Ovary (tissue), 9 donors: Measurements from ENCODE around the gene CASP5. TPM values are rescaled to one million over a fixed set of nuclear protein-coding genes. Genes with fewer than 3 reads are reported as not detected.

Experiments used
- DNase-seq, 5 donors: peaks; one replicate each; pipeline ENCODE4 v3.0.0-alpha.2; 2019 to 2020
- H3K27ac ChIP-seq, 2 donors: fragments of 200-600 bp; one replicate each; pipeline versions ENCODE4 v1.5.1 to v1.8.0; 2019 to 2022
- H3K27me3 ChIP-seq: fragments of 200-600 bp; one replicate; pipeline ENCODE4 v1.8.0; 2022
- H3K36me3 ChIP-seq: fragments of 200-600 bp; sonication (generic); one replicate; pipeline ENCODE4 v1.5.1; 2019
- H3K4me1 ChIP-seq: one replicate; pipeline ENCODE4 v1.8.1; 2013; ENCODE audit warnings: mild to moderate bottlenecking, moderate library complexity; ENCODE audit not compliant: insufficient read depth
- H3K4me3 ChIP-seq: fragments of 200-600 bp; sonication (generic); one replicate; pipeline ENCODE4 v1.5.1; 2017
- H3K9me3 ChIP-seq, 2 donors: fragments of 200-600 bp in 1 of 2; sonication (generic) in 1 of 2; one replicate each; pipeline versions ENCODE4 v1.5.1 to v1.8.1; 2013 to 2019; ENCODE audit warnings: mild to moderate bottlenecking in 1 of 2, moderate library complexity in 1 of 2
- EP300 ChIP-seq: sonication (generic); formaldehyde crosslinking; IDR thresholded peaks from one replicate; pipeline ENCODE4 v1.6.1; 2017; ENCODE audit warnings: antibody characterized with exemption
- POLR2A ChIP-seq: fragments of 450-650 bp; IDR thresholded peaks from one replicate; pipeline ENCODE4 v1.6.1; 2017; ENCODE audit warnings: antibody characterized with exemption, mild to moderate bottlenecking, moderate library complexity
- WGBS, 3 donors: extraction: QIAGEN DNeasy Blood & Tissue Kit in 1 of 3; methylation state at CpG; one replicate each; pipeline versions ENCODE4 v1.1.5 to v1.1.7; 2013 to 2017; 5-methylcytosine and 5-hydroxymethylcytosine counted together
- intact Hi-C, 4 donors: fragments of 100-400 bp; cut with DNase I; formaldehyde crosslinking; loops; one replicate each; pipeline versions ENCODE4 v1.11.0 to v1.15.1; 2022 to 2023
- polyA plus RNA-seq, 2 donors: library from polyadenylated mRNA; stranded (reverse); fragments of 200-250 nt in 1 of 2; fragments of 350-450 nt in 1 of 2; fragmentation: Illumina TruSeq in 1 of 2; extraction: RNeasy Lipid Tissue Mini Kit (QIAGEN cat#74804) in 1 of 2; gene quantifications; one replicate each; pipeline ENCODE4 v1.2.3, GENCODE V29; 2013 to 2014
- total RNA-seq, 7 donors: library from RNA; depleted of rRNA in 2 of 7; stranded (reverse); fragments of >200 nt in 2 of 7; fragmentation: NEBNext Ultra II Directional in 3 of 7; extraction: Animal tissue kit (Norgen Biotek cat#: 25700) in 3 of 7; gene quantifications; one replicate each; pipeline versions ENCODE4 v1.1.0 to v1.2.4, GENCODE V29; 2016 to 2023
- TF ChIP-seq, protein P1 (sequence below), 3 donors: fragments of 450-650 bp in 2 of 3; fragments of 200-600 bp in 1 of 3; IDR thresholded peaks; one replicate each; pipeline versions ENCODE4 v1.5.1 to v1.8.0; 2016 to 2022; ENCODE audit warnings: antibody characterized with exemption in 3 of 3, mild to moderate bottlenecking in 1 of 3
- donor health status: DM: no; HTN: no; CAD: no; lungs with moderate emphysema.
- donor health status: DM: no; HTN: no; CAD: no.
- donor health status: Bipolar disorder and iron deficiency.
- donor health status: DM: yes; HTN: yes; CAD: no.
- donor health status: DM: no; HTN: no; CAD: no.
- donor health status: DM: yes; HTN: yes; CAD: no.

Gene CASP5
- total and polyA plus RNA-seq, 9 donors, result 0.32 to 0.40 TPM; not detected in 7

DNA sequence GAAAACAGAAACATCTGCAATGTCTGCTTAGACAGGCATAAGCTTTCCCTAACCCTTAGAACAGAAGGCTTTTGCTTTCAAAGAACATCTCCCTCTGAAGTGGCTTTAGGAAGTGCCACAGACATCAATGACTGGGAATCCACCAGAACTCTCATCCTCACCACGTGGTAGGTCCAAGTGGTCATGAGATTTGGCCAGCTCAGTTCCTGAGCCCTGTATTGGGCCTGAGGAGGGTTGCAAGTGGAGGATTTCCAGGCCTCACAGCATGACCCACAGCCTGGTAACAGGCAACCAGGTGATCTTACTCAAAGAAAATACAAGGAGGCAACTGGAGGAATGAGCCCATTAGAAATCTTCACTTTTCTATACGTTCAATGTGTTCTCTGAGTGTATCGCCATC is 10.4 kb upstream of the CASP5 start:
- no peaks in the 10 kb centered on the region for H3K9me3 ChIP-seq
- intact Hi-C loops, result no loop called here
- H3K4me3 ChIP-seq, result no peak overlapping the region
- TF ChIP-seq EP300 (no peak), POLR2A (no peak)
- TF ChIP-seq, protein P1, sequence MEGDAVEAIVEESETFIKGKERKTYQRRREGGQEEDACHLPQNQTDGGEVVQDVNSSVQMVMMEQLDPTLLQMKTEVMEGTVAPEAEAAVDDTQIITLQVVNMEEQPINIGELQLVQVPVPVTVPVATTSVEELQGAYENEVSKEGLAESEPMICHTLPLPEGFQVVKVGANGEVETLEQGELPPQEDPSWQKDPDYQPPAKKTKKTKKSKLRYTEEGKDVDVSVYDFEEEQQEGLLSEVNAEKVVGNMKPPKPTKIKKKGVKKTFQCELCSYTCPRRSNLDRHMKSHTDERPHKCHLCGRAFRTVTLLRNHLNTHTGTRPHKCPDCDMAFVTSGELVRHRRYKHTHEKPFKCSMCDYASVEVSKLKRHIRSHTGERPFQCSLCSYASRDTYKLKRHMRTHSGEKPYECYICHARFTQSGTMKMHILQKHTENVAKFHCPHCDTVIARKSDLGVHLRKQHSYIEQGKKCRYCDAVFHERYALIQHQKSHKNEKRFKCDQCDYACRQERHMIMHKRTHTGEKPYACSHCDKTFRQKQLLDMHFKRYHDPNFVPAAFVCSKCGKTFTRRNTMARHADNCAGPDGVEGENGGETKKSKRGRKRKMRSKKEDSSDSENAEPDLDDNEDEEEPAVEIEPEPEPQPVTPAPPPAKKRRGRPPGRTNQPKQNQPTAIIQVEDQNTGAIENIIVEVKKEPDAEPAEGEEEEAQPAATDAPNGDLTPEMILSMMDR (IDR thresholded peaks at IDR 0.05), result no peak
- no peak for DNase-seq
- whole genome bisulfite sequencing, 3 donors, result 91 to 94% (median 93%) methylated on average over 3 of the region's 3 CpGs
- H3K36me3 ChIP-seq, result no peaks in the 10 kb centered on the region
- H3K27me3 ChIP-seq, result no peaks in the 10 kb centered on the region
- no peak overlapping the region for H3K27ac ChIP-seq
- peaks cover 3% of the 10 kb centered on the region for H3K4me1 ChIP-seq

DNA sequence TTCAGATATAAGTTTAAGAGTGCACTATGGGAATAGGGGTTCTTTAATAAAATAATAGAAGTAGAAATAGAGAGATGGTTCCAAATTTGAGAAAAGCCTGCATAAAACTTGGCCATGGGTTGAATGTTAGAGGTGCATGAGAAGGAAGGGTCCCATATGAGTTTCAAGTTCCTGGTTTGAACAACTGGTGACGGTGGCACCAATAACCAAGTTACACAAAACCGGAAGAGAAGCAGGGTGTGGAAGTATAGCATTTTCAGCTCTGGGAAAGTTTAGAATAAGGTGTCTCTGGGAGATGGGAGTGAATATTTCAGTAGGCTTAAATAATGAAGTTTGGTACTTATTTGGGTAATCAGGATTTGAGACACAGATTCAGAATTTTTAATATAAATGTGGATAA is 9.5 kb upstream of the CASP5 start:
- 88 to 95% (median 93%) methylated on average over 2 of the region's 2 CpGs for WGBS, 3 donors
- intact Hi-C loops, result no loop called here
- H3K4me1 ChIP-seq, result peaks cover 3% of the 10 kb centered on the region
- no peak overlapping the region for H3K4me3 ChIP-seq
- H3K27ac ChIP-seq, result no peak overlapping the region
- DNase-seq, result no peak
- no peaks in the 10 kb centered on the region for H3K36me3 ChIP-seq
- no peaks in the 10 kb centered on the region for H3K9me3 ChIP-seq
- no peaks in the 10 kb centered on the region for H3K27me3 ChIP-seq
- TF ChIP-seq EP300 (no peak), POLR2A (no peak)
- TF ChIP-seq, protein P1 (IDR thresholded peaks at IDR 0.05), result no peak

DNA sequence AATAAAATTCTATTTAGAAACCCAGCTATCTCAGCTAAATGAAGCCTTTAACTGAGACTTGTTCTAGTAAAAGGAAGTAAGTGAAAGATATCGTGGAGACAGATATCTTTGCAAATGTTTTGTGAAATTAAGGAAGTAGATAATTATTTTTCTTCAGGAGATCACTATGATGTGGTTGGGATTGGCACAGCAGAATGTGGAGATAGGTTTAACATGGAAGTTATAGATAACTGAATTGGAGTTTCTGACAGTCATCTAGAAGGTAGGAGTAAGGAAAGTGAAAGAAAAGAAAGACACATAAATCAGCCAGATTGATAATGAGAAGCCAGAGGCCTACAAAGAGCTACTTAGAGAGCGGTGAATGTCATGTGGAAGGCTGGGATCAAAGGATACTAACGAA is 4.7 kb upstream of the CASP5 start:
- Histone ChIP-seq H3K27ac (no peak overlapping the region), H3K4me3 (no peak overlapping the region), H3K36me3 (no peaks in the 10 kb centered on the region), H3K27me3 (no peaks in the 10 kb centered on the region), H3K4me1 (peaks cover 1% of the 10 kb centered on the region), H3K9me3 (no peaks in the 10 kb centered on the region)
- intact Hi-C loops, result no loop called here
- no peak for TF ChIP-seq POLR2A
- no peak for TF ChIP-seq EP300
- TF ChIP-seq, protein P1 (IDR thresholded peaks at IDR 0.05), result no peak
- no peak for DNase-seq
- WGBS, 3 donors, result 64 to 72% (median 70%) methylated on average over 3 of the region's 3 CpGs

DNA sequence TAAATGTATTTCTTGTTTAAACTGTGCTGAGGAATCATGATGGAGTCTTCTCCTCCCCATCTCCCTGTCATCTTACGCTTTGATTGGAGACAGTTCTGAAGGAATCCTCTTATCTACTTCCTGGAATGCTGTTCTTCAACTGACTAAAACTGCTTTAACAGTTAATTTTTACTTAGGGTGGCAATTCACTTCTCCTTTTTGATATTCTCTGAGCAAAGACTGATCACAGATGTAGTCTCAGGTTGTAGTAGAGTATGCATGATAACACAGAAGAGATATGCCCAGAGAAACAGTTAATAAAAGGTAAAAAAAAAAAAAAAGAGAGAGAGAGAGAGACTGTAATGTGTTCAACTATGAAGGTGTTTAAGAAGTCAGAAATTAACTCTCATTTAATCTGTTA is 1.4 kb upstream of the CASP5 start:
- intact Hi-C loops, result no loop called here
- Histone ChIP-seq H3K4me3 (no peak overlapping the region), H3K4me1 (no peaks in the 10 kb centered on the region), H3K9me3 (no peaks in the 10 kb centered on the region), H3K27me3 (no peaks in the 10 kb centered on the region), H3K27ac (no peak overlapping the region), H3K36me3 (no peaks in the 10 kb centered on the region)
- WGBS, 3 donors, result 82 to 94% (median 91%) methylated on average over 1 of the region's 1 CpG
- DNase-seq, result no peak
- TF ChIP-seq POLR2A, result no peak

DNA sequence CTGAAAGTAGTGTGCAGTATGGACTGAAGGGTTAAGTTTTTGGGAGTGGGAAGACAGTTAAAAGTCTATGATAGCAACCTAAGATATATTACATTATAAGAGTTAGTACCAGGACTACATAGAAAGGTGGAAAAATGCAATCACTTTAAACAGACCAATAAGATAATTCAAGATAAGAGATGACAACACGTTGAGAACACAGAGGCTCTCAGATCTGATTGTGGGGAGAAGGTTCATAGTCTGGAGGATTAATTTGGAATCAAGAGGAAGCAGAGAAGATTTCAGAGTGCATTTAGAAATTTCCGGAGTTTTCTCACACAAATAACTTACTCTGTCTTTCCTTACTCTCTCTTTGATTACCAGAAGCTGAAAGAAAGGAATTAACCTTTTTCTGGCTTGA is 441 bp downstream of the CASP5 start:
- 35 to 44% (median 40%) methylated on average over 2 of the region's 2 CpGs for WGBS, 3 donors
- Histone ChIP-seq H3K27me3 (no peaks in the 10 kb centered on the region), H3K4me1 (no peaks in the 10 kb centered on the region), H3K4me3 (no peak overlapping the region), H3K9me3 (no peaks in the 10 kb centered on the region), H3K36me3 (no peaks in the 10 kb centered on the region), H3K27ac (no peak overlapping the region)
- intact Hi-C loops, result no loop called here
- no peak for DNase-seq
- TF ChIP-seq, protein P1 (IDR thresholded peaks at IDR 0.05), result no peak
- TF ChIP-seq POLR2A, result no peak
- TF ChIP-seq EP300, result no peak
